ENCODE measurements around the gene KLF11.

Gene KLF11

DNA sequence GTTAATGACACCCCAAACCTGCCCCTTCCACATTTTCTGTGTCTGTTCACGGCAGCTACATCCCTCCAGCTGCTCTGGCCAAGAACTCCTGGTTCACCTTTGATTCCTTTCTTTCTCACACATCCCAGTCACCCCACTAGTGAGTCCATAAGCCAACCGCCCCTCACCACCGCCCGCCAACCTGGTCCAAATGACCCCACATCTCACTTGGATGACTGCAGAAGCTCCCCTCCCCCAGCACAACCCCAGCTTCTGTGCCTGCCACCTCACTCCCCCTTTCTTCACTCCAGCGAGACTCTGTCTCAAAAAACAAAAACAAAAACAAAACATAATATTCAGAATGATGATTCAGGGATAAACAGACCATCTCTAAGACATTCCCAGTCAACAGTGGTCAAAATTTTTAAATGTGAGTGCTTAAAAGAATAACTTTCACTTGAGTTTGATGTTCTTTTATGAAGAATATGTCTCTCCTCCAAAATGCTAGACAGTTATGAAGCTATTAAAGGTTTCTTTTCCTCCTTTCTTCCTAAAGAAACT lies 33.7 kb downstream of the KLF11 start:
- H3K27me3 ChIP-seq (replicated peaks; ENCODE audit: insufficient read depth, low read length) = peaks cover 62% of the 10 kb centered on the region
- H3K9ac ChIP-seq (ENCODE audit: low read length) = no peak overlapping the region
- H3K27ac ChIP-seq (ENCODE audit: low read length) = no peak overlapping the region
- no peaks in the 10 kb centered on the region for H3K4me1 ChIP-seq (ENCODE audit: low read length)
- H3K4me2 ChIP-seq (ENCODE audit: low read depth, low read length) = no peak overlapping the region
- no peaks in the 10 kb centered on the region for H3K9me2 ChIP-seq (replicated peaks; ENCODE audit: insufficient read depth, low read length)
- DNase-seq = no peak
- no peak overlapping the region for H2AFZ ChIP-seq (ENCODE audit: low read length)
- H3K9me3 ChIP-seq (replicated peaks; ENCODE audit: insufficient read depth, low read length) = no peaks in the 10 kb centered on the region
- no peak for TF ChIP-seq EZH2phosphoT487 (IDR thresholded peaks at IDR 0.05; ENCODE audit: low read length)
- TF ChIP-seq, protein P1, sequence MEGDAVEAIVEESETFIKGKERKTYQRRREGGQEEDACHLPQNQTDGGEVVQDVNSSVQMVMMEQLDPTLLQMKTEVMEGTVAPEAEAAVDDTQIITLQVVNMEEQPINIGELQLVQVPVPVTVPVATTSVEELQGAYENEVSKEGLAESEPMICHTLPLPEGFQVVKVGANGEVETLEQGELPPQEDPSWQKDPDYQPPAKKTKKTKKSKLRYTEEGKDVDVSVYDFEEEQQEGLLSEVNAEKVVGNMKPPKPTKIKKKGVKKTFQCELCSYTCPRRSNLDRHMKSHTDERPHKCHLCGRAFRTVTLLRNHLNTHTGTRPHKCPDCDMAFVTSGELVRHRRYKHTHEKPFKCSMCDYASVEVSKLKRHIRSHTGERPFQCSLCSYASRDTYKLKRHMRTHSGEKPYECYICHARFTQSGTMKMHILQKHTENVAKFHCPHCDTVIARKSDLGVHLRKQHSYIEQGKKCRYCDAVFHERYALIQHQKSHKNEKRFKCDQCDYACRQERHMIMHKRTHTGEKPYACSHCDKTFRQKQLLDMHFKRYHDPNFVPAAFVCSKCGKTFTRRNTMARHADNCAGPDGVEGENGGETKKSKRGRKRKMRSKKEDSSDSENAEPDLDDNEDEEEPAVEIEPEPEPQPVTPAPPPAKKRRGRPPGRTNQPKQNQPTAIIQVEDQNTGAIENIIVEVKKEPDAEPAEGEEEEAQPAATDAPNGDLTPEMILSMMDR (IDR thresholded peaks at IDR 0.05; ENCODE audit: low read length) = no peak
- H4K20me1 ChIP-seq (ENCODE audit: insufficient read depth, low read length) = no peaks in the 10 kb centered on the region; the same call in 1 of the 2 replicates
- H3K4me3 ChIP-seq (ENCODE audit: low read length) = no peak overlapping the region
- H3K36me3 ChIP-seq (replicated peaks; ENCODE audit: insufficient read depth, low read length) = no peaks in the 10 kb centered on the region
- H3K79me2 ChIP-seq (ENCODE audit: low read length) = no peaks in the 10 kb centered on the region
- no peaks in the 10 kb centered on the region for H3F3A ChIP-seq (ENCODE audit: insufficient read depth, low read length)

- no peak for DNase-seq
- Histone ChIP-seq H3K9me2 (replicated peaks; ENCODE audit: insufficient read depth, low read length) (no peaks in the 10 kb centered on the region), H3K4me2 (ENCODE audit: low read depth, low read length) (no peak overlapping the region), H3K4me3 (ENCODE audit: low read length) (no peak overlapping the region), H4K20me1 (ENCODE audit: insufficient read depth, low read length) (no peaks in the 10 kb centered on the region; the same call in 1 of the 2 replicates), H3K36me3 (replicated peaks; ENCODE audit: insufficient read depth, low read length) (no peaks in the 10 kb centered on the region), H3K79me2 (ENCODE audit: low read length) (no peaks in the 10 kb centered on the region), H3K9me3 (replicated peaks; ENCODE audit: insufficient read depth, low read length) (no peaks in the 10 kb centered on the region), H3K27ac (ENCODE audit: low read length) (no peak overlapping the region), H3K4me1 (ENCODE audit: low read length) (no peaks in the 10 kb centered on the region), H3K9ac (ENCODE audit: low read length) (no peak overlapping the region), H3F3A (ENCODE audit: insufficient read depth, low read length) (no peaks in the 10 kb centered on the region), H3K27me3 (replicated peaks; ENCODE audit: insufficient read depth, low read length) (peaks cover 62% of the 10 kb centered on the region), H2AFZ (ENCODE audit: low read length) (no peak overlapping the region)
- TF ChIP-seq, protein P1 (IDR thresholded peaks at IDR 0.05; ENCODE audit: low read length) = no peak
- TF ChIP-seq EZH2 (optimal IDR thresholded peaks at IDR 0.05; ENCODE audit: low read depth, low read length) (no peak), EZH2phosphoT487 (IDR thresholded peaks at IDR 0.05; ENCODE audit: low read length) (no peak)
Observed at GRCh38 chr2:10078001-10078400, 34.7 kb downstream of the KLF11 start.

DNA sequence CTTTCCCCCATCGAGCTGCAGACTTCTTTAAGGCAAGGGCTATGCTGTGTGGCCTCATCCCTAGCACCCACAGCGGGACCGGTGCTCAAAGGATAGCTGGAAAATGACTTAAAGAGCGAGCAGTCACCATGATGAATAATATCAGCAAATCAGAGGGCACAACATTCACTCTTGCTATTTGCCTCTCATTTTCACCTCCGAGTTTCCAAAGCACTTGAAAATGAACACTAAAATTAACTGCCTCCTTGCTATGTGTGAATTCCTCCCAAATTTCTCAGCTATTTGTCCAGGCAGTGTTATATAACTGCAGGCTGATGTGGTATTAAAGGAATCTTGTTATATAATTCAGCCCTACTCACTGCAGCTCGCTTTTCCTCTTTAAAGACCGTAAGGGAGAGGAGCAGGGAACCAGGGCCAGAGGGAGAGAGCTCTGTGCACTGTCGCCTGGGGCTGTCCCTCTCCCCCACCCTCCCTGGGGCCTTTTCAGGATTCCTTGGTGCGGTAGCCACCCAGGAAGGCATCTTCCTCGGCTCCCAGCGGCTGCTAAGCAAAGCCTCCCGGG lies 35.4 kb downstream of the KLF11 start:
- H3K4me2 ChIP-seq (ENCODE audit: low read depth, low read length) = no peak overlapping the region

More for the DNA sequence above, 35.4 kb downstream of the KLF11 start:
- Histone ChIP-seq H3K27me3 (replicated peaks; ENCODE audit: insufficient read depth, low read length) (peaks cover 56% of the 10 kb centered on the region), H3K4me3 (ENCODE audit: low read length) (no peak overlapping the region), H3K36me3 (replicated peaks; ENCODE audit: insufficient read depth, low read length) (no peaks in the 10 kb centered on the region), H3K4me1 (ENCODE audit: low read length) (no peaks in the 10 kb centered on the region), H3K79me2 (ENCODE audit: low read length) (no peaks in the 10 kb centered on the region), H3K9ac (ENCODE audit: low read length) (no peak overlapping the region), H3K9me3 (replicated peaks; ENCODE audit: insufficient read depth, low read length) (no peaks in the 10 kb centered on the region), H4K20me1 (ENCODE audit: insufficient read depth, low read length) (no peaks in the 10 kb centered on the region; the same call in 1 of the 2 replicates), H3K27ac (ENCODE audit: low read length) (no peak overlapping the region), H3K9me2 (replicated peaks; ENCODE audit: insufficient read depth, low read length) (no peaks in the 10 kb centered on the region), H3F3A (ENCODE audit: insufficient read depth, low read length) (no peaks in the 10 kb centered on the region), H2AFZ (ENCODE audit: low read length) (no peak overlapping the region)
- TF ChIP-seq, protein P1 (IDR thresholded peaks at IDR 0.05; ENCODE audit: low read length) = no peak
- TF ChIP-seq EZH2phosphoT487 (IDR thresholded peaks at IDR 0.05; ENCODE audit: low read length) = no peak
- TF ChIP-seq EZH2 (optimal IDR thresholded peaks at IDR 0.05; ENCODE audit: low read depth, low read length) = no peak
- DNase-seq = no peak

Measured in MM.1S (cell line).